Left ventricle myocardium inferior (tissue), 1 donor: ENCODE measurements around the gene BNC2. TPM values are rescaled to one million over a fixed set of nuclear protein-coding genes. Genes with fewer than 3 reads are reported as not detected.

ENCODE experiments used
- DNase-seq: peaks from one replicate; pipeline ENCODE4 v3.0.0-alpha.2; 2020
- H3K27ac ChIP-seq: fragments of 200-600 bp; replicated peaks from 2 replicates; pipeline ENCODE4 v1.8.0; 2021
- H3K27me3 ChIP-seq: fragments of 200-600 bp; 2 replicates; pipeline ENCODE4 v1.8.0; 2021; ENCODE audit warnings: low read depth
- H3K36me3 ChIP-seq: fragments of 200-600 bp; 2 replicates; pipeline ENCODE4 v1.8.0; 2021
- H3K4me1 ChIP-seq: fragments of 200-600 bp; 2 replicates; pipeline ENCODE4 v1.8.0; 2021
- H3K4me3 ChIP-seq: fragments of 200-600 bp; 2 replicates; pipeline ENCODE4 v1.8.0; 2021; ENCODE audit warnings: mild to moderate bottlenecking, moderate library complexity
- H3K9me3 ChIP-seq: fragments of 200-600 bp; replicated peaks from 2 replicates; pipeline ENCODE4 v1.8.0; 2021
- intact Hi-C: fragments of 100-400 bp; cut with micrococcal nuclease; formaldehyde crosslinking; loops from one replicate; pipeline ENCODE4 v1.11.0; 2022
- total RNA-seq: library from RNA; stranded (reverse); fragmentation: NEBNext Ultra II Directional; extraction: Animal tissue kit (Norgen Biotek cat#: 25700); gene quantifications from one replicate; pipeline ENCODE4 v1.2.1, GENCODE V29; 2021
- TF ChIP-seq, protein P1 (sequence below): fragments of 200-600 bp; IDR thresholded peaks from 2 replicates; pipeline ENCODE4 v1.8.0; 2021; ENCODE audit warnings: antibody characterized with exemption, mild to moderate bottlenecking, borderline replicate concordance
- donor health status: DM: no; HTN: yes; CAD: no; lungs with severe emphysema.

Gene BNC2
- total RNA-seq, 1 donor from 2014 or later, result 3.5 TPM

DNA sequence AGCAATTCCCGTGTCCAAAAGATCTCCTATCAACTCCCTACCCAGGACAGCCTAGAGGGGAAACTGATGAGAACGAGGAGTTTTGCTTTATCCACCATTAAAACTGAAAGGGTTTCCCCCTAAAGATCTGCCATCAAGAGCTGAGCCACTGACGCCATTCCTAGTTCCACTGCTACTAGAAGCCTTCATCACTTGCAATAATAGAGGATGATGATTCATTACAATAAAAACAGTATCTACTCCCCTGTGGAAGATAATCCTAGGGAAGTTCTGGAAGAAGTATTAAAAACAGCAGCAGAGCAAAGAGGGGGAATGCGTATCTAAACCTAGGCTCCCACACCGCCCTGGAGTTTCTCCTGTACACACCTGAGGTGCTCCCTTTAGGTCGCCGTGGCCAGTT lies 394.5 kb downstream of the BNC2 start:
- TF ChIP-seq, protein P1, sequence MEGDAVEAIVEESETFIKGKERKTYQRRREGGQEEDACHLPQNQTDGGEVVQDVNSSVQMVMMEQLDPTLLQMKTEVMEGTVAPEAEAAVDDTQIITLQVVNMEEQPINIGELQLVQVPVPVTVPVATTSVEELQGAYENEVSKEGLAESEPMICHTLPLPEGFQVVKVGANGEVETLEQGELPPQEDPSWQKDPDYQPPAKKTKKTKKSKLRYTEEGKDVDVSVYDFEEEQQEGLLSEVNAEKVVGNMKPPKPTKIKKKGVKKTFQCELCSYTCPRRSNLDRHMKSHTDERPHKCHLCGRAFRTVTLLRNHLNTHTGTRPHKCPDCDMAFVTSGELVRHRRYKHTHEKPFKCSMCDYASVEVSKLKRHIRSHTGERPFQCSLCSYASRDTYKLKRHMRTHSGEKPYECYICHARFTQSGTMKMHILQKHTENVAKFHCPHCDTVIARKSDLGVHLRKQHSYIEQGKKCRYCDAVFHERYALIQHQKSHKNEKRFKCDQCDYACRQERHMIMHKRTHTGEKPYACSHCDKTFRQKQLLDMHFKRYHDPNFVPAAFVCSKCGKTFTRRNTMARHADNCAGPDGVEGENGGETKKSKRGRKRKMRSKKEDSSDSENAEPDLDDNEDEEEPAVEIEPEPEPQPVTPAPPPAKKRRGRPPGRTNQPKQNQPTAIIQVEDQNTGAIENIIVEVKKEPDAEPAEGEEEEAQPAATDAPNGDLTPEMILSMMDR, result no peak
- Histone ChIP-seq H3K36me3 (no peaks in the 10 kb centered on the region), H3K4me3 (no peak overlapping the region), H3K27me3 (peaks cover 7% of the 10 kb centered on the region), H3K27ac (no peak overlapping the region), H3K4me1 (no peaks in the 10 kb centered on the region), H3K9me3 (no peaks in the 10 kb centered on the region)
- no peak for DNase-seq
- intact Hi-C loops, result no loop called here

- no peak overlapping the region for H3K4me3 ChIP-seq
- H3K27me3 ChIP-seq, result peaks cover 7% of the 10 kb centered on the region
- no peaks in the 10 kb centered on the region for H3K36me3 ChIP-seq
- TF ChIP-seq, protein P1, result no peak
- H3K27ac ChIP-seq, result no peak overlapping the region
- no peak for DNase-seq
- intact Hi-C loops, result no loop called here
- H3K4me1 ChIP-seq, result no peaks in the 10 kb centered on the region
- H3K9me3 ChIP-seq, result no peaks in the 10 kb centered on the region
Measured at GRCh38 chr9:16475257-16475656, 395.2 kb downstream of the BNC2 start.

DNA sequence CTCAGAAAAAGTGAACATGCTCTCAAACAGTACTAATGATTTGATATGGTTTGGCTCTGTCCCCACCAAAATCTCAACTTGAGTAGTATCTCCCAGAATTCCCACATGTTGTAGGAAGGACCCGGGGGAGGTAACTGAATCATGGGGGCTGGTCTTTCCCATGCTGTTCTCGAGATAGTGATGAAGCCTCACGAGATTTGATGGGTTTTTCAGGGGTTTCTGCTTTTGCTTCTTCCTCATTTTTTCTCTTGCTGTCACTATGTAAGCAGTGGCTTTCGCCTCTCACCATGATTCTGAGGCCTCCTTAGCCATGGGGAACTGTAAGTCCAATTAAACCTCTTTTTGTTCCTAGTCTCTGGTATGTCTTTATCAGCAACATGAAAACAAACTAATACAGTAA lies 401.3 kb downstream of the BNC2 start:
- no peaks in the 10 kb centered on the region for H3K4me1 ChIP-seq
- H3K36me3 ChIP-seq, result no peaks in the 10 kb centered on the region
- no peak for DNase-seq
- H3K4me3 ChIP-seq, result no peak overlapping the region
- no peaks in the 10 kb centered on the region for H3K9me3 ChIP-seq
- H3K27me3 ChIP-seq, result no peaks in the 10 kb centered on the region
- TF ChIP-seq, protein P1, result no peak
- intact Hi-C loops, result no loop called here
- H3K27ac ChIP-seq, result no peak overlapping the region

DNA sequence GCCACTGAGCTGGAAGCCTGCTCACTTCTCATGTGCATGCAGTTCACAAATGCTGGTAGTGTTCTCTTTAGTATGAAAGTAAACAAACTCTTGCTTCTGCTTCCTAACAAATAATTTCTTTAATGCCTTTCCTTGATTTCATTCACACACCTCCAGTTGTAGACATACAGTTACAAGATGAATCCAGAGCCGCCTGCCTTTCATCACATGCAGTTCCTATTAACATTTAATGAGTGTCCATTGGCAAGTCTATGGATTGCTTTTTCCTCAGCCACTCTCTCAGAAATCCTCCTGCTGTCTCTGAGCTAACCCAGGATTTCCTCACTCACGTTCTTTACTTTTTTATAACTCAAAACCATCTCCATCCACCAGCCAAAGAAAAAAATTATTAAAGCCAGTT lies 408.6 kb downstream of the BNC2 start:
- H3K36me3 ChIP-seq, result no peaks in the 10 kb centered on the region
- no peaks in the 10 kb centered on the region for H3K27me3 ChIP-seq
- intact Hi-C loops, result no loop called here
- H3K4me1 ChIP-seq, result no peaks in the 10 kb centered on the region
- no peak for DNase-seq
- H3K27ac ChIP-seq, result no peak overlapping the region
- no peaks in the 10 kb centered on the region for H3K9me3 ChIP-seq
- TF ChIP-seq, protein P1, result no peak
- no peak overlapping the region for H3K4me3 ChIP-seq

DNA sequence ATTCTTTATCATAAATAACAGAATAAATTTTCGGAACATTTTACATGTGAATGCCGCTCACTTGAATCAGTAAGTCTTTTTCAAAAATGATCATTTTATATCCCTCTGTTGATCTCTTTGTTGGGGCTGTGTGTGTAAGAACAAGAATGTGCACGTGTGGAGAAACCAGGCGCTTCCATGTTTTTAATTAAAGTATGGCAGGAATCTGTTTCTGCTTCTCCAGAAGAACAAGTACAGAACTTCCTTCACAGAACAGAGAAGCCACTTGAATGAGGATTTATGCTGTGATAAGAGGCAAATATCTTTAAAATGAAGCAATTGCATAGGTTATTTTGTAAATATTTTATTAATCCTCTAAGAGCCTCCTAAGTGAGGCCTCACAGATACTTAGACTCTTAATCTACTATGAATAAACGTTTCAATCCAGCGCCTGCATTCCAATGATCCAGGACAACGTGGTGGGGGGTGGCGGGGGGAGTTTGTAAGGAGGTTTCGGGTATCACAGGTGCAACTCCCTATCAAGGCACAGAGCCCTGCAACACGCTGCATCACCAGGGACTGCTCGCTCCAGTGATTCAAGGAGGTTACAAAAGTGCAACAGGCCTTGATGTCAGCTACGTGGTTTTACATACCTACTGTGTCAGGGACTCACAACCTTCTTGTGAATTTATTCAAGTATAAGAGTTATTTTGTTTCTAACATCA lies 409.2 kb downstream of the BNC2 start:
- Histone ChIP-seq H3K4me1 (no peaks in the 10 kb centered on the region), H3K27me3 (no peaks in the 10 kb centered on the region), H3K4me3 (no peak overlapping the region), H3K36me3 (no peaks in the 10 kb centered on the region), H3K27ac (no peak overlapping the region), H3K9me3 (no peaks in the 10 kb centered on the region)
- DNase-seq, result no peak
- intact Hi-C loops, result no loop called here
- TF ChIP-seq, protein P1, result no peak

DNA sequence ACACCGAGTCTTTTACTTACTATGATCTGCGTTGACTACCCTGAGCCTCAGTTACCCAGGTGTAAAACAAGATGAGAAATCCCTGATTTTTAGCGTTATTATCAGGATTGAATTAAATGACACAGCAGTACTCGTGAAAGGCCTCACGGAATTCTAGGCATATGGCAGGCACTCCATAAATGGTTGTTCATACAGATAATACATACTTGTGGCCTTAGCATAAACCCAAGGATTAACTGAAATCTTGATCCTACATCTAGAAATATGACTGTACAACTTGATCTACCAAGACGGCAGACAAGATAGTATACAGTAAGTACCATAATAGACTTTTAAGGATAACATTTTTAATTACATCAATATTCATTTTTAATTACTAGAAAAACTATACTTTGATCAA lies 409.8 kb downstream of the BNC2 start:
- intact Hi-C loops, result no loop called here
- Histone ChIP-seq H3K4me3 (no peak overlapping the region), H3K9me3 (no peaks in the 10 kb centered on the region), H3K4me1 (no peaks in the 10 kb centered on the region), H3K27me3 (no peaks in the 10 kb centered on the region), H3K27ac (no peak overlapping the region), H3K36me3 (no peaks in the 10 kb centered on the region)
- DNase-seq, result no peak
- TF ChIP-seq, protein P1, result no peak
